CD4-positive, alpha-beta T cell (primary cell): ENCODE results near the gene CNNM1. TPM values are rescaled to one million over a fixed set of nuclear protein-coding genes. Genes with fewer than 3 reads are reported as not detected.

ENCODE experiments used
- ATAC-seq: fragments of 200-7000 bp; cut with Tn5 transposase; one replicate; pipeline ENCODE4 v1.10.0; 2022; ENCODE audit warnings: mild to moderate bottlenecking; ENCODE audit not compliant: poor library complexity
- CTCF ChIA-PET: fragments of 350-600 bp; sonication (Branson Sonifier 250); formaldehyde crosslinking; loops from one replicate; lab custom pipeline; 2021; ENCODE audit warnings: antibody characterized with exemption, inconsistent platforms; lab: Charles Lee
- POLR2A ChIA-PET: fragments of 350-600 bp; sonication (Branson Sonifier 250); formaldehyde crosslinking; loops from one replicate; lab custom pipeline; 2021; ENCODE audit warnings: antibody characterized with exemption, inconsistent platforms; lab: Charles Lee
- DNase-seq, 14 experiments: peaks; one replicate each; pipeline ENCODE4 v3.0.0-alpha.2; 2013 to 2020; ENCODE audit warnings: mixed read lengths in 2 of 14
- H3K27ac ChIP-seq, 2 donors: one replicate each; pipeline versions ENCODE4 v1.5.1 to v1.7.0; 2013; ENCODE audit warnings: low read length in 2 of 2, low read depth in 1 of 2, mild to moderate bottlenecking in 1 of 2
- H3K27me3 ChIP-seq, 2 experiments: 1 replicate in 1 of 2; 2 replicates in 1 of 2; pipeline versions ENCODE4 v1.6.1 to v1.7.0; 2013; ENCODE audit warnings: low read length in 2 of 2, control low read depth in 1 of 2, mild to moderate bottlenecking in 1 of 2, moderate library complexity in 1 of 2; ENCODE audit not compliant: insufficient read depth in 2 of 2, control insufficient read depth in 1 of 2
- H3K36me3 ChIP-seq: one replicate; pipeline ENCODE4 v1.6.1; 2013; ENCODE audit warnings: low read length, control low read depth; ENCODE audit not compliant: insufficient read depth
- H3K4me1 ChIP-seq: one replicate; pipeline ENCODE4 v1.6.1; 2013; ENCODE audit warnings: low read length, control low read depth; ENCODE audit not compliant: insufficient read depth
- H3K4me3 ChIP-seq: one replicate; pipeline ENCODE4 v1.5.1; 2013; ENCODE audit warnings: mild to moderate bottlenecking, low read length, moderate library complexity
- H3K9me3 ChIP-seq, 2 experiments: 1 replicate in 1 of 2; 2 replicates in 1 of 2; pipeline versions ENCODE4 v1.6.1 to v1.7.0; 2013; ENCODE audit warnings: low read length in 2 of 2, mild to moderate bottlenecking in 2 of 2, control low read depth in 1 of 2, moderate library complexity in 1 of 2; ENCODE audit not compliant: control insufficient read depth in 1 of 2, insufficient read depth in 1 of 2
- H3K27ac Mint-ChIP-seq: one replicate; pipeline ENCODE4 v1.8.0; 2020; ENCODE audit warnings: mixed read lengths
- H3K27me3 Mint-ChIP-seq: one replicate; pipeline ENCODE4 v1.8.0; 2021; ENCODE audit warnings: mixed read lengths
- H3K36me3 Mint-ChIP-seq: one replicate; pipeline ENCODE4 v1.8.0; 2021; ENCODE audit warnings: low read depth, mixed read lengths
- H3K4me1 Mint-ChIP-seq: one replicate; pipeline ENCODE4 v1.8.0; 2021; ENCODE audit warnings: low read depth, mixed read lengths
- H3K4me3 Mint-ChIP-seq: one replicate; pipeline ENCODE4 v1.8.0; 2020; ENCODE audit warnings: mild to moderate bottlenecking, mixed read lengths
- H3K9me3 Mint-ChIP-seq: one replicate; pipeline ENCODE4 v1.8.0; 2020; ENCODE audit warnings: mixed read lengths
- CTCF ChIP-seq: fragments of 200-600 bp; IDR thresholded peaks from one replicate; pipeline ENCODE4 v1.8.0; 2022; ENCODE audit warnings: antibody characterized with exemption, mild to moderate bottlenecking
- intact Hi-C, 2 experiments: fragments of 100-400 bp; cut with DNase I in 1 of 2; cut with micrococcal nuclease in 1 of 2; formaldehyde crosslinking; loops; one replicate each; pipeline versions ENCODE4 v1.15.1 to v1.9.0; 2023 to 2025; cut with DNase I, micrococcal nuclease
- total RNA-seq, 174 experiments: library from RNA in 2 of 174; stranded (reverse) in 2 of 174; gene quantifications; one replicate each; pipeline ENCODE4 v1.2.3 and lab custom pipeline; 2021 to 2026

Gene CNNM1
- total RNA-seq, 2 experiments from 2014 or later: 0.16 to 0.17 TPM

- TF ChIP-seq CTCF: no peak
- no peak overlapping the region for H3K27ac Mint-ChIP-seq
- ChIA-PET CTCF (no interaction called here), POLR2A (no interaction called here)
- H3K4me1 Mint-ChIP-seq: no peaks in the 10 kb centered on the region
- H3K4me1 ChIP-seq: no peaks in the 10 kb centered on the region
- DNase-seq (no peak), ATAC-seq (no peak)
- no peaks in the 10 kb centered on the region for H3K9me3 ChIP-seq
- no peaks in the 10 kb centered on the region for H3K9me3 Mint-ChIP-seq
- intact Hi-C loops: no loop called here
- H3K27me3 Mint-ChIP-seq: no peaks in the 10 kb centered on the region
- no peaks in the 10 kb centered on the region for H3K27me3 ChIP-seq
- peaks cover 52% of the 10 kb centered on the region for H3K36me3 Mint-ChIP-seq
- no peak overlapping the region for H3K4me3 Mint-ChIP-seq
- H3K27ac ChIP-seq: no peak overlapping the region
- no peak overlapping the region for H3K4me3 ChIP-seq
- H3K36me3 ChIP-seq: peaks cover 8% of the 10 kb centered on the region
Observed at GRCh38 chr10:99412099-99412498, 82.9 kb downstream of the CNNM1 start.

- Histone ChIP-seq H3K4me3 (no peak overlapping the region), H3K4me1 (no peaks in the 10 kb centered on the region), H3K9me3 (no peaks in the 10 kb centered on the region), H3K36me3 (peaks cover 21% of the 10 kb centered on the region), H3K27me3 (no peaks in the 10 kb centered on the region), H3K27ac (no peak overlapping the region)
- ChIA-PET CTCF (no interaction called here), POLR2A (interaction anchor here (0.7 kb wide), 1 partner anchor 12 kb away, joined by 3 read pairs; no protein-coding TSS in a partner anchor)
- no peak for ATAC-seq
- no peak for DNase-seq
- Mint-ChIP-seq H3K9me3 (no peaks in the 10 kb centered on the region), H3K36me3 (peaks cover 85% of the 10 kb centered on the region), H3K4me3 (no peak overlapping the region), H3K4me1 (no peaks in the 10 kb centered on the region), H3K27me3 (no peaks in the 10 kb centered on the region), H3K27ac (no peak overlapping the region)
- intact Hi-C loops: no loop called here
- no peak for TF ChIP-seq CTCF
Observed at GRCh38 chr10:99418910-99419624, 89.9 kb downstream of the CNNM1 start.

DNA sequence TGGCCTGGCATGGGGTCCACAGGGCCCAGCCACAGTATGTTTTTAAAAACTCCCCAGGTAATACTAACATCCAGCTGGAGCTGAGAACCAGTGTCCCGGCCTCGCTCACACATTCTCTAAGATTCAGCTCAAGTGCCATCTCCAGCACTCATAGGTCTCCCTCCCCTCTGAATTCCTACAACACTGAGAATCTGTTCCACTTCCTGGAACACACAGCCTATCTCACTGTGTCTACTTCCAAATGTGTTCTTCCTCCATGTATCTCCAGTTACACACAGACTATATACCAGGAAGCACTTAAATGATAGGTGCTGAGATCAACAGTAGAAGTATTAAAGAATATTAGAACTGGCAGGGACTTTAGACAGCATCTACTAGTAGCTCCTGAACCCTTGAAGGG lies 90.5 kb downstream of the CNNM1 start:
- no peaks in the 10 kb centered on the region for H3K4me1 ChIP-seq
- H3K9me3 Mint-ChIP-seq: no peaks in the 10 kb centered on the region
- no peak for TF ChIP-seq CTCF
- ChIA-PET POLR2A (interaction anchor here (0.7 kb wide), 1 partner anchor 11 kb away, joined by 3 read pairs; no protein-coding TSS in a partner anchor), CTCF (no interaction called here)
- H3K9me3 ChIP-seq: no peaks in the 10 kb centered on the region
- H3K27ac ChIP-seq: no peak overlapping the region
- DNase-seq: no peak
- H3K27me3 Mint-ChIP-seq: no peaks in the 10 kb centered on the region
- H3K36me3 Mint-ChIP-seq: peaks cover 85% of the 10 kb centered on the region
- no peaks in the 10 kb centered on the region for H3K27me3 ChIP-seq
- no peak overlapping the region for H3K4me3 Mint-ChIP-seq
- intact Hi-C loops: loop anchor here in 1 of 2 experiments (10.0 kb wide), 3 partner anchors 595 to 1925 kb away; partner anchors contain the start of genes ERLIN1, MMS19 and UBTD1
- no peak for ATAC-seq
- no peaks in the 10 kb centered on the region for H3K4me1 Mint-ChIP-seq
- no peak overlapping the region for H3K4me3 ChIP-seq
- peaks cover 23% of the 10 kb centered on the region for H3K36me3 ChIP-seq
- no peak overlapping the region for H3K27ac Mint-ChIP-seq
